D721Med (cell line): Measurements from ENCODE around the gene SEMA3C.

Experiments
- DNase-seq: peaks from one replicate; pipeline ENCODE4 v3.0.0; 2011; ENCODE audit warnings: low spot score; ENCODE audit not compliant: insufficient read length
- FAIRE-seq: peaks from 2 replicates; lab custom pipeline; 2011; peaks lifted over from hg19 to GRCh38; lab: Jason Lieb, UNC
- TF ChIP-seq, protein P1 (sequence below): IDR thresholded peaks from 2 replicates; pipeline ENCODE4 v1.5.1; 2012; ENCODE audit warnings: mild to moderate bottlenecking, control low read depth; ENCODE audit not compliant: insufficient read depth; ENCODE audit errors: missing control alignments

SEMA3C gene

DNA sequence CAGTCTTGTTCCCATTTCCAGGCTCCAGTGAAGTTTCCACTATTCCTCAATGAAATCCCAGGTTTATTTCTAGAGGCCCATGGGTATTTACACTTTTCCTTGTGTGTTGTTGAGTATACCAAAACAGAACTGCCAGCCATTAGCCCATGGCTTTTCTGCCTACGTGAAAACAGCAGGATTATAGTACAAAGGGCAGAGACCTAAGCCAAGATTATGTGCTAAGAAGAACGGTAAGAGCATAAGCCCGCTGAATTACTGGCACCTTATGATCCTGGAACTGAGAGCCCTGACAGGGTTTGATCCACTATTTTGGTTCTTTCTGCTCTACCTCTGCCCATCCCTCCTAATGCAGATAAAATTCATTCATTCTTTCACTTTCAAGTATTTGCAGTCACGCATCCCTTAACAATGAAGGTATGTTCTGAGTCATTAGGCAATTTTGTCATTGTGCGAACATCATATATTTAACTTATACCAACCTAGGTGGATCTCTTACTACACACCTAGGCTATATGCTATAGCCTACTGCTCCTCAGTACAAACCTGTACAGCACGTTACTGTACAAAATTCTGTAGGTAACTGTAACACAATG is 16.0 kb downstream of the SEMA3C start:
- TF ChIP-seq, protein P1, sequence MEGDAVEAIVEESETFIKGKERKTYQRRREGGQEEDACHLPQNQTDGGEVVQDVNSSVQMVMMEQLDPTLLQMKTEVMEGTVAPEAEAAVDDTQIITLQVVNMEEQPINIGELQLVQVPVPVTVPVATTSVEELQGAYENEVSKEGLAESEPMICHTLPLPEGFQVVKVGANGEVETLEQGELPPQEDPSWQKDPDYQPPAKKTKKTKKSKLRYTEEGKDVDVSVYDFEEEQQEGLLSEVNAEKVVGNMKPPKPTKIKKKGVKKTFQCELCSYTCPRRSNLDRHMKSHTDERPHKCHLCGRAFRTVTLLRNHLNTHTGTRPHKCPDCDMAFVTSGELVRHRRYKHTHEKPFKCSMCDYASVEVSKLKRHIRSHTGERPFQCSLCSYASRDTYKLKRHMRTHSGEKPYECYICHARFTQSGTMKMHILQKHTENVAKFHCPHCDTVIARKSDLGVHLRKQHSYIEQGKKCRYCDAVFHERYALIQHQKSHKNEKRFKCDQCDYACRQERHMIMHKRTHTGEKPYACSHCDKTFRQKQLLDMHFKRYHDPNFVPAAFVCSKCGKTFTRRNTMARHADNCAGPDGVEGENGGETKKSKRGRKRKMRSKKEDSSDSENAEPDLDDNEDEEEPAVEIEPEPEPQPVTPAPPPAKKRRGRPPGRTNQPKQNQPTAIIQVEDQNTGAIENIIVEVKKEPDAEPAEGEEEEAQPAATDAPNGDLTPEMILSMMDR: no peak
- peak; percentile 21 for DNase-seq
- FAIRE-seq: peak; percentile 98

DNA sequence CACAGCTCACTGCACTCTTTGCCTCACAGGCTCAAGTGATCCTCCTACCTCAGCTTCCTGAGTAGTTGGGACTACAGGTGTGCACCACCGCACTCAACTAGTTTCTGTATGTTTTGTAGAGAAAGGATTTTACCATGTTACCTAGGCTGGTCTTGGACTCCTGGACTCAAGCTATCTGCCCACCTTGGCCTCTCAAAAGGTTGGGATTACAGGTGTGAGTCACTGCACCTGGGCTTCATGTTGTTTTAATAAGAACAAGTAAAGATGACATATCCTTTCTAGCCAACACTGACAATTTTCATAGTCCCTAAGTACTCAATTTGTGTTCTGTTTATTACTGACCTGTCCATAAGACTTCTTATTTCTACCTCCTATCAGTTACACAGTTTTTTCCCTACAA is 16.8 kb downstream of the SEMA3C start:
- DNase-seq (no peak), FAIRE-seq (no peak)
- TF ChIP-seq, protein P1: no peak

DNA sequence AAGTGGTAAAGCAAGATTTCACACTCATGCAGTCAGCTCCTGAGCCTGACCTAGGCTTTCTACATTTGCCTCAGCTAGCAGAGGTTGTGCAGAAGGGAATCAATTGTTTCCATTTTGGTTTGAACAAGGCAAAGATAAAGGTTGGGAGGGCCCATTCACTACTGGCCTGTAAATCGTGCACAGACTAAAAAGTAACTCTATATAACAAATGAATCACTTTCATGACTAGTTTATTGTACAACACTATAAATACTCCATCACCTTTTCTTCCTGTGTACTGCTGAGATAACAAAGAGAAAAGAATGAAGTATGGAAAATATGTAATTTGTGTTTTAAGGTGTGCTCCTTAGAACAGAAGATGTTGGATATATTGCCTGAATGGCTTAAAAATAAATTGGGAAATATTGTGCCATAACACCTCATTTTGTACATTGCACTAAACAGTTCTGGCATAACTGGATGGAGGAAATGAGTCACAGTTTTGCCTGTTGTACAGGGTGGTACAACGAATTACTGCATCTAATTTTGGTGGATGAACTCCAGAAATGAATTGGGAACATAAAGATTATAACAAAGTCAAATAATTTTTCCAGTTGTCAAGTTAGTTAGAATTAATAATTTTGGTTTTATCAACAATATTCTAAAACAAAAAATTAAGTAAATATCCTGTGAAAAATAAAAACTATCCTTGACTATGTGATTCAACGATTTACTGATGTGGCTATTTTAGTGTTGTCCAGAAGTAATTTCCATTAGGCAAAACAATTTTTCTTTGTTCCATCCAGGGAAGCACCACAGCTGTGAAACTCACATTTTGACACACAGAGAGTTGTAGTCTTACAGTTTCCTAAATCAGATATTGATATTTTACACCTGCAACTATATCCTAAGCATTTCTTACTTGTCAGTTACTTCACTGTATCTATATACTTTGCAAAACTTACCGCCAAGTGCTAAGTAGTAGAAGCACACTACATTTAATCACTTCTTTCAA is 18.0 kb downstream of the SEMA3C start:
- TF ChIP-seq, protein P1: no peak
- DNase-seq (no peak), FAIRE-seq (peak; percentile 29)

DNA sequence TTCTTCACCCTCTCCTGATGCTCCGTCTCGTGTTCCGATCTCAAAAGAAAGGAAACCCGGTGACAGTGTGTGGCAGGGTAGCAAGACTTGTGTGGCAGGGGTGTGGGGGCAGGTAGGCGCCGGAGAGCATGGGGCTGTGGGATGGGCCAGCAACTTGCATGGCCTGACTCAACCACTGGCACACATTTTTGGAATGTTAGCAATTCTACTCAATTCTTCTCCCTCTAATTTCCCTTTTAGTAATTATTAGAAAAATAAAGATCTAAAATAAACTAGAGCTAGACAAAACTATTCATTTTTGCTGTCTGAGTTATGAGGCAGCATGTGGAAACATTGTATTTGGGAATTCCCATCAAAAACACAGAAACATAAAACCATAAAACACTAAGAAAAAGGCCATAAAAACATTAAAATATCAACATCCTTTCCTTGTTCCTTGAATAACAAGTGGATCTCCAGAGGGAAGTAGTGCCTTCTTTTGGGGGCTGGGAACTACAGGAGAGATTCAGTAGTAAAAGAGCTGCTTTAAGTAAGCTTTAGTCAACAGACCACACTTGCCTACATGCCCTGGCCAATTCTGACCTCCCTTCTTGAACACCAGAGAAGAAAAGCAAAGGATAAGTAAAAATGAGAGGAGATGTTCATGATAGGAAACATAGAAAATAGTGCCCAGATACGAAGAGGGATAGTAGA is 21.8 kb downstream of the SEMA3C start:
- DNase-seq (no peak), FAIRE-seq (peak; percentile 11)
- TF ChIP-seq, protein P1: no peak

DNA sequence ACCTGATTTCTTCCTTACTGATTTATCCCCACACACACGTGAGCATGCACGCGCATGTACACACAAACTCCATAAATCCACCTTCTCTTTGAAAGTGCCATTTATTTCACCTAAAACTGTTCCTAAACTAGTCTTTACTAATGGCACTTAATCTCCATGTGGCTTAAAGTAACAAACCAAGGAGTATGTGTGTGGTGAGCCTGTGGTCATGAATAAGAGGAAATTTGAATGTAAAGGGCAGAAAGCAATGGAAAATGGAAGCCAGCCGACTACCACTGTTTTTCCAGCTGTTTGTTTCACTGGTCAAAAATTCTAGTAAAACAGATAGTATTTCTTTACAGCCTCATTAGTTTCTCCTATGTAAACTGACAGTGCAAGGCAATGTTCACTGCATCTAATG is 23.8 kb downstream of the SEMA3C start:
- FAIRE-seq (peak; percentile 16), DNase-seq (no peak)
- TF ChIP-seq, protein P1: no peak

DNA sequence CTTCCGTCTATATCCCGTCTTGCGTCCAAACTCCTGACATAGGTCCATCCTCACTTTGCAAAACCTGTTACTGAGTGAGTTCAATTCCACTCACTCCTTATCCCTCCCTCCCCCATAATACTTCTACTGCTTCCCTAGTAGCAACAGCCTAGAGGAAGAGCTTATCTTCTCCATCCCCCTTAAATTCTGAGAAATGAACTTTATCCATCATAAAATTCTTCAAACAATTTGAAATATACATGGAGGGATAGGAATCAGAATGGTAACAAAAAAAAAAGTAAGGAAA is 27.6 kb downstream of the SEMA3C start:
- DNase-seq (no peak), FAIRE-seq (no peak)
- TF ChIP-seq, protein P1: no peak
